Endothelial cell (in vitro differentiated cells): ENCODE data around the gene CASP7. TPM values are rescaled to one million over a fixed set of nuclear protein-coding genes. Genes with fewer than 3 reads are reported as not detected.

Source experiments
- DNase-seq: peaks from one replicate; pipeline ENCODE4 v3.0.0; 2021; ENCODE audit warnings: low spot score
- H3K27ac Mint-ChIP-seq: one replicate; pipeline ENCODE4 v1.8.0; 2021; ENCODE audit warnings: mixed read lengths, inconsistent platforms; ENCODE audit not compliant: unreplicated experiment
- H3K27me3 Mint-ChIP-seq: one replicate; pipeline ENCODE4 v1.8.0; 2021; ENCODE audit warnings: mild to moderate bottlenecking, moderate library complexity, mixed read lengths, inconsistent platforms; ENCODE audit not compliant: unreplicated experiment
- H3K36me3 Mint-ChIP-seq: one replicate; pipeline ENCODE4 v1.8.0; 2021; ENCODE audit warnings: mild to moderate bottlenecking, low read depth, mixed read lengths, inconsistent platforms; ENCODE audit not compliant: unreplicated experiment
- H3K4me1 Mint-ChIP-seq: one replicate; pipeline ENCODE4 v1.8.0; 2021; ENCODE audit warnings: mild to moderate bottlenecking, mixed read lengths, inconsistent platforms; ENCODE audit not compliant: unreplicated experiment
- H3K4me3 Mint-ChIP-seq: one replicate; pipeline ENCODE4 v1.8.0; 2021; ENCODE audit warnings: mild to moderate bottlenecking, mixed read lengths, inconsistent platforms; ENCODE audit not compliant: unreplicated experiment
- H3K9me3 Mint-ChIP-seq: one replicate; pipeline ENCODE4 v1.8.0; 2021; ENCODE audit warnings: mixed read lengths, inconsistent platforms; ENCODE audit not compliant: unreplicated experiment
- total RNA-seq: library from RNA; stranded (reverse); fragmentation: NEBNext Ultra II Directional; extraction: Animal tissue kit (Norgen Biotek cat#: 25700); gene quantifications from one replicate; pipeline ENCODE4 v1.2.1, GENCODE V29; 2021; ENCODE audit not compliant: unreplicated experiment
- TF ChIP-seq, protein P1 (sequence below): fragments of 200-600 bp; sonication (generic); IDR thresholded peaks from one replicate; pipeline ENCODE4 v1.5.0; 2021; ENCODE audit warnings: antibody characterized with exemption; ENCODE audit not compliant: unreplicated experiment

CASP7 gene
- total RNA-seq, 1 donor from 2014 or later = 11.9 TPM

DNA sequence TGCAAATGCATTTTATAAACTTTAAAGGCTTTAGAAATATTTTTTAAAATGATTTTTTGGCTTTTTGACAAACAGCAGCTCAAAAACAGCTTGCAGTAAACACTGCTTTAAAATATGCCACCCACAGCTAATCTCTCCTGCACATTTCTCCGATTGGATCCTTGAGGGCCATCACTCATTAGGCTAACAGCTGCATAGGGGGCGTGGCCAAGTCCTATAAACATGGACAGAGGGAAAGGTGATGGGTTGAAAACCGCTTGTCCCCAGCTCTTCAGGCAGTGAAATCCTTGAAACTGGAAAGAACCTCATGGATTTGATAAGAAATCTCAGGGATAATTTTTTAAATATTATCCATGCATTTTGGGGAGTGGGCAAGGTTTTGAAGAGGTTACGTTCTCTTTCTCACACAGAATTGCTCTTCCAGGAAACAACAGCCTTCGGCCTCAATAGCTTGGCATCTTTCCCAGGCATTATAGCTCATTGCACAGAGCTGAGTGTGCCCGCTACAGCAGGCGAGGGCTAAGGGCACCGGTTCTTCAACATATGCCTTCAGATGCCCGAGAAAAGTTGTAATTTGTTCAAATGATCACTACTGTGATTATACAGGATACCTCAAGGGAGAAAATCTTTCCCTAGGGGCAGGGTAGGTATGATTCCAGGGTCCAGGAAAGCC lies 73.4 kb downstream of the CASP7 start:
- H3K4me1 Mint-ChIP-seq = no peaks in the 10 kb centered on the region
- peaks cover 3% of the 10 kb centered on the region for H3K27me3 Mint-ChIP-seq
- TF ChIP-seq, protein P1, sequence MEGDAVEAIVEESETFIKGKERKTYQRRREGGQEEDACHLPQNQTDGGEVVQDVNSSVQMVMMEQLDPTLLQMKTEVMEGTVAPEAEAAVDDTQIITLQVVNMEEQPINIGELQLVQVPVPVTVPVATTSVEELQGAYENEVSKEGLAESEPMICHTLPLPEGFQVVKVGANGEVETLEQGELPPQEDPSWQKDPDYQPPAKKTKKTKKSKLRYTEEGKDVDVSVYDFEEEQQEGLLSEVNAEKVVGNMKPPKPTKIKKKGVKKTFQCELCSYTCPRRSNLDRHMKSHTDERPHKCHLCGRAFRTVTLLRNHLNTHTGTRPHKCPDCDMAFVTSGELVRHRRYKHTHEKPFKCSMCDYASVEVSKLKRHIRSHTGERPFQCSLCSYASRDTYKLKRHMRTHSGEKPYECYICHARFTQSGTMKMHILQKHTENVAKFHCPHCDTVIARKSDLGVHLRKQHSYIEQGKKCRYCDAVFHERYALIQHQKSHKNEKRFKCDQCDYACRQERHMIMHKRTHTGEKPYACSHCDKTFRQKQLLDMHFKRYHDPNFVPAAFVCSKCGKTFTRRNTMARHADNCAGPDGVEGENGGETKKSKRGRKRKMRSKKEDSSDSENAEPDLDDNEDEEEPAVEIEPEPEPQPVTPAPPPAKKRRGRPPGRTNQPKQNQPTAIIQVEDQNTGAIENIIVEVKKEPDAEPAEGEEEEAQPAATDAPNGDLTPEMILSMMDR = no peak
- no peak overlapping the region for H3K27ac Mint-ChIP-seq
- H3K4me3 Mint-ChIP-seq = no peak overlapping the region
- no peaks in the 10 kb centered on the region for H3K9me3 Mint-ChIP-seq
- DNase-seq = no peak
- H3K36me3 Mint-ChIP-seq = no peaks in the 10 kb centered on the region

DNA sequence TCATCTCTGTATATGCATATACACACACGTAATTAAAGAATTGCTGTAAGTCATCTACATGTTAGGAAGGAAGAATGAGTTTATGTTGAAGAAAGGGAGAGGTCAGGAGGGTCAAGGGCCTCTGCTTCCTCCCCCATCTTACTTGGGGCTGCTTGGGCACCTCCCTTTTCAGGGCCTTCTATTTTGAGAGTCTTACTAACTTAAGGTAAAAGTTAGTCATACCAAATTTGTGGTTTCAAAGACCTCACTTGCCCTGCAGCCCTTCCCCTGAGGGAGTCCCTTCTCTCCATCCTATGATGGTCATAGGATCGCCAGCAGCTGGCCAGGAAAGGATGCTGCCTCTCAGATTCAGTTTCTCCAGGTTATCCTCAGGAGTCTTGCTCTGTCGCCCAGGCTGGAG lies 74.4 kb downstream of the CASP7 start:
- peaks cover 3% of the 10 kb centered on the region for H3K27me3 Mint-ChIP-seq
- no peak for DNase-seq
- H3K4me3 Mint-ChIP-seq = no peak overlapping the region
- TF ChIP-seq, protein P1 = no peak
- H3K36me3 Mint-ChIP-seq = no peaks in the 10 kb centered on the region
- H3K4me1 Mint-ChIP-seq = no peaks in the 10 kb centered on the region
- no peak overlapping the region for H3K27ac Mint-ChIP-seq
- no peaks in the 10 kb centered on the region for H3K9me3 Mint-ChIP-seq

DNA sequence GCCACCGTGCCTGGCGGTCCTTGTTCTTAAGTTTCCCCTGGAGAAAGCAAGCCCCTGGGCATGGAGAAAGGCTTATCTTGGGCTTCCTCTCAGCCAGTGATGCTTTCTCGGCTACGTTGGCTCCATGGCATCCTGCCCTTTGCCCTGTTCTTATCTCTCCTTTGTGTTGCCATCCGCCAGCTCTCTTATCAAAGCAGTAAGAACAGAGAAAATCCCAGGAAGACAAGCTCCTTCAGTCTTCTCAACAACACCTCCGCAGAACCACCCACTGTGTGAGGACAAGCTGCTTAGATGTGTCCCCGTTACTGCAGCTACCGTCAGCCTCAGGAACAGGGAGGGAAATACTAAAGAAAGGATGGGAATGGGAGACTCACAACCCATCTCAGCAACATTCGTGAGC lies 75.1 kb downstream of the CASP7 start:
- DNase-seq = no peak
- H3K27ac Mint-ChIP-seq = no peak overlapping the region
- H3K27me3 Mint-ChIP-seq = peaks cover 3% of the 10 kb centered on the region
- H3K36me3 Mint-ChIP-seq = no peaks in the 10 kb centered on the region
- no peak overlapping the region for H3K4me3 Mint-ChIP-seq
- H3K4me1 Mint-ChIP-seq = no peaks in the 10 kb centered on the region
- no peaks in the 10 kb centered on the region for H3K9me3 Mint-ChIP-seq
- TF ChIP-seq, protein P1 = no peak

DNA sequence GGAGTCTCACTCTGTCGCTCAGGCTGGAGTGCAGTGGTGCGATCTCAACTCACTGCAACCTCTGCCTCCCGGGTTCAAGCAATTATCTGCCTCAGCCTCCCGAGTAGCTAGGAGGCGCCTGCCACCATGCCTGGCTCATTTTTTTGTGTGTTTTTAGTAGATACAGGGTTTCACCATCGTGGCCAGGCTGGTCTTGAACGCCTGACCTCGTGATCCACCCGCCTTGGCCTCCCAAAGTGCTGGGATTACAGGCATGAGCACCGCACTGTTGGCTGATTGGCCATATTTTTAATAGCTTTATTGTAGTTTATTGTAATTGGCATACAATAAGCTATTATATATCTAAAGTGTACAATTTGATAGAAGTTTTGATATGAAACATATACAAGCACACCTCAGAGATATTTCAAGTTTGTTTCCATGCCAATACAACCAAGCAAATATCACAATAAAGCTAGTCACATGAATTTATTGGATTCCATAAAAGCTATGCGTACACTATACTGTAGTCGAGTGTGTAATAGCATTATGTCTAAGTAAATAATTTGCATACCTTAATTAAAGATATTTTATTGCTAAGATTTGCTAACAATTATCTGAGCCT lies 77.3 kb downstream of the CASP7 start:
- no peaks in the 10 kb centered on the region for H3K9me3 Mint-ChIP-seq
- H3K27me3 Mint-ChIP-seq = peaks cover 3% of the 10 kb centered on the region
- DNase-seq = no peak
- TF ChIP-seq, protein P1 = no peak
- no peak overlapping the region for H3K27ac Mint-ChIP-seq
- H3K4me3 Mint-ChIP-seq = no peak overlapping the region
- no peaks in the 10 kb centered on the region for H3K4me1 Mint-ChIP-seq
- H3K36me3 Mint-ChIP-seq = no peaks in the 10 kb centered on the region

DNA sequence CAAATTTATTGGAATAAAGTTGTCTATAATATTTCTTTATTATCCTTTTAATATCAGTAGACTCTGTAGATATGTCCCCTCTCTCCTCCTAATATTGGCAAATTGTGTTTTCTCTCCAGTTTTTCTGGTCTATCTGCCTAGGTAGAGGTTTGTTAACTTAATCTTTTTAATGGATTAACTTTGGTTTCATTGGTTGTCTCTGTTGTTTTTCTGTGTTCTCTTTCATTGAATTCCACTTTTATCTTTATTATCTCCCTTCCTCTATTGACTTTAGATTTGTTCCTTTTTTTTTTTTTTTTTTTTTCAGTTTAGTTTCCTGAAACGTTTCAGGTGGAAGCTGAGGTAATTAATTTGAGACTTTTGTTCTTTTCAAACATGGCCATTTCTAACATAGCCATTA lies 82.4 kb downstream of the CASP7 start:
- no peaks in the 10 kb centered on the region for H3K4me1 Mint-ChIP-seq
- H3K27ac Mint-ChIP-seq = no peak overlapping the region
- TF ChIP-seq, protein P1 = no peak
- H3K36me3 Mint-ChIP-seq = no peaks in the 10 kb centered on the region
- H3K4me3 Mint-ChIP-seq = no peak overlapping the region
- no peaks in the 10 kb centered on the region for H3K9me3 Mint-ChIP-seq
- H3K27me3 Mint-ChIP-seq = no peaks in the 10 kb centered on the region
- no peak for DNase-seq
